Astrocyte (in vitro differentiated cells and primary cell): ENCODE results near the gene SHANK2. TPM values are rescaled to one million over a fixed set of nuclear protein-coding genes. Genes with fewer than 3 reads are reported as not detected.

Experiments used
- DNase-seq: peaks from one replicate; pipeline ENCODE4 v3.0.0-alpha.2; 2010; ENCODE audit warnings: low read depth
- FAIRE-seq: peaks from 2 replicates; lab custom pipeline; 2011; peaks lifted over from hg19 to GRCh38; lab: Jason Lieb, UNC
- H2AFZ ChIP-seq: 2 replicates; pipeline ENCODE4 v1.6.0; 2012; ENCODE audit warnings: low read depth, low read length, inconsistent platforms
- H3K27ac ChIP-seq: 2 replicates; pipeline ENCODE4 v1.5.1; 2011; ENCODE audit warnings: low read depth, low read length, inconsistent platforms
- H3K27me3 ChIP-seq: 2 replicates; pipeline ENCODE4 v1.6.0; 2011; ENCODE audit warnings: low read length, inconsistent platforms; ENCODE audit not compliant: insufficient read depth
- H3K36me3 ChIP-seq: 2 replicates; pipeline ENCODE4 v1.5.1; 2011; ENCODE audit warnings: low read length, inconsistent platforms; ENCODE audit not compliant: insufficient read depth
- H3K4me1 ChIP-seq: 2 replicates; pipeline ENCODE4 v1.5.1; 2011; ENCODE audit warnings: low read length, inconsistent platforms; ENCODE audit not compliant: insufficient read depth
- H3K4me2 ChIP-seq: 2 replicates; pipeline ENCODE4 v1.6.0; 2012; ENCODE audit warnings: low read length, inconsistent platforms
- H3K4me3 ChIP-seq: 2 replicates; pipeline ENCODE4 v1.5.1; 2011; ENCODE audit warnings: low read depth, mild to moderate bottlenecking, low read length, inconsistent platforms; ENCODE audit not compliant: insufficient read depth
- H3K79me2 ChIP-seq: 2 replicates; pipeline ENCODE4 v1.6.0; 2012; ENCODE audit warnings: mild to moderate bottlenecking, low read length, inconsistent platforms; ENCODE audit not compliant: insufficient read depth
- H3K9ac ChIP-seq: 2 replicates; pipeline ENCODE4 v1.6.0; 2012; ENCODE audit warnings: mild to moderate bottlenecking, low read length, inconsistent platforms
- H3K9me3 ChIP-seq: 2 replicates; pipeline ENCODE4 v1.5.1; 2012; ENCODE audit warnings: low read depth, mild to moderate bottlenecking, low read length, inconsistent platforms; ENCODE audit not compliant: insufficient read depth
- H4K20me1 ChIP-seq: 2 replicates; pipeline ENCODE4 v1.6.0; 2012; ENCODE audit warnings: low read length, inconsistent platforms; ENCODE audit not compliant: insufficient read depth
- H3K27ac Mint-ChIP-seq: one replicate; pipeline ENCODE4 v1.8.0; 2021; ENCODE audit warnings: mild to moderate bottlenecking, mixed read lengths; ENCODE audit not compliant: unreplicated experiment
- H3K27me3 Mint-ChIP-seq: one replicate; pipeline ENCODE4 v1.8.0; 2021; ENCODE audit warnings: low read depth, mixed read lengths; ENCODE audit not compliant: unreplicated experiment
- H3K36me3 Mint-ChIP-seq: one replicate; pipeline ENCODE4 v1.8.0; 2021; ENCODE audit warnings: low read depth, mixed read lengths; ENCODE audit not compliant: unreplicated experiment
- H3K4me1 Mint-ChIP-seq: one replicate; pipeline ENCODE4 v1.8.0; 2021; ENCODE audit warnings: low read depth, mixed read lengths; ENCODE audit not compliant: unreplicated experiment
- H3K4me3 Mint-ChIP-seq: one replicate; pipeline ENCODE4 v1.8.0; 2021; ENCODE audit warnings: mild to moderate bottlenecking, moderate library complexity, mixed read lengths; ENCODE audit not compliant: unreplicated experiment
- H3K9me3 Mint-ChIP-seq: one replicate; pipeline ENCODE4 v1.8.0; 2021; ENCODE audit warnings: mild to moderate bottlenecking, mixed read lengths; ENCODE audit not compliant: unreplicated experiment
- CTCF ChIP-seq: IDR thresholded peaks from 2 replicates; pipeline ENCODE4 v1.5.1; 2011; ENCODE audit warnings: low read depth, mild to moderate bottlenecking, inconsistent platforms, low read length, moderate library complexity; ENCODE audit not compliant: insufficient read depth
- EZH2 ChIP-seq: IDR thresholded peaks from 2 replicates; pipeline ENCODE4 v1.6.1; 2012; ENCODE audit warnings: mild to moderate bottlenecking, low read length, inconsistent platforms; ENCODE audit not compliant: insufficient read depth
- total RNA-seq: library from RNA; stranded (reverse); gene quantifications from 2 replicates; pipeline ENCODE4 v1.2.1, GENCODE V29; 2021

SHANK2 gene
- total RNA-seq, 1 donor from 2014 or later, result 10.1 TPM

GRCh38 chr11:71213696-71214552 lies 38.5 kb downstream of the SHANK2 start:
- Histone ChIP-seq H3K27ac (no peak overlapping the region), H3K36me3 (no peaks in the 10 kb centered on the region), H3K4me1 (no peaks in the 10 kb centered on the region), H3K79me2 (no peaks in the 10 kb centered on the region), H2AFZ (no peak overlapping the region), H3K4me2 (no peak overlapping the region), H3K9me3 (no peaks in the 10 kb centered on the region), H3K4me3 (no peak overlapping the region), H3K27me3 (no peaks in the 10 kb centered on the region), H4K20me1 (no peaks in the 10 kb centered on the region), H3K9ac (no peak overlapping the region)
- H3K4me3 Mint-ChIP-seq, result no peak overlapping the region
- peaks cover 7% of the 10 kb centered on the region for H3K36me3 Mint-ChIP-seq
- no peaks in the 10 kb centered on the region for H3K4me1 Mint-ChIP-seq
- H3K27me3 Mint-ChIP-seq, result peaks cover 17% of the 10 kb centered on the region
- FAIRE-seq, result no peak
- no peak overlapping the region for H3K27ac Mint-ChIP-seq
- TF ChIP-seq EZH2, result no peak
- TF ChIP-seq CTCF, result no peak
- no peak for DNase-seq
- H3K9me3 Mint-ChIP-seq, result no peaks in the 10 kb centered on the region

GRCh38 chr11:71212871-71213559 lies 39.4 kb downstream of the SHANK2 start:
- no peak overlapping the region for H2AFZ ChIP-seq
- Mint-ChIP-seq H3K4me1 (no peaks in the 10 kb centered on the region), H3K36me3 (peaks cover 11% of the 10 kb centered on the region), H3K27me3 (peaks cover 20% of the 10 kb centered on the region), H3K27ac (no peak overlapping the region), H3K9me3 (no peaks in the 10 kb centered on the region), H3K4me3 (no peak overlapping the region)
- no peaks in the 10 kb centered on the region for H3K27me3 ChIP-seq
- no peak overlapping the region for H3K4me3 ChIP-seq
- TF ChIP-seq EZH2, result no peak
- TF ChIP-seq CTCF, result no peak
- no peaks in the 10 kb centered on the region for H3K36me3 ChIP-seq
- no peaks in the 10 kb centered on the region for H4K20me1 ChIP-seq
- DNase-seq (no peak), FAIRE-seq (no peak)
- no peaks in the 10 kb centered on the region for H3K4me1 ChIP-seq
- H3K9ac ChIP-seq, result no peak overlapping the region
- no peak overlapping the region for H3K27ac ChIP-seq
- no peaks in the 10 kb centered on the region for H3K79me2 ChIP-seq
- H3K9me3 ChIP-seq, result peaks cover 5% of the 10 kb centered on the region
- H3K4me2 ChIP-seq, result no peak overlapping the region
